HG03196 (cell line): ENCODE results near the gene PCSK5.
"Not testable (repeated sequence)": the region's sequence is repeated elsewhere in the genome, so short reads cannot be mapped to it uniquely, and the experiment has no call there.

Experiments used
- ATAC-seq: cut with Tn5 transposase; IDR thresholded peaks from one replicate; pipeline ENCODE4 v1.9.1; 2021; ENCODE audit not compliant: unreplicated experiment

The PCSK5 gene

DNA sequence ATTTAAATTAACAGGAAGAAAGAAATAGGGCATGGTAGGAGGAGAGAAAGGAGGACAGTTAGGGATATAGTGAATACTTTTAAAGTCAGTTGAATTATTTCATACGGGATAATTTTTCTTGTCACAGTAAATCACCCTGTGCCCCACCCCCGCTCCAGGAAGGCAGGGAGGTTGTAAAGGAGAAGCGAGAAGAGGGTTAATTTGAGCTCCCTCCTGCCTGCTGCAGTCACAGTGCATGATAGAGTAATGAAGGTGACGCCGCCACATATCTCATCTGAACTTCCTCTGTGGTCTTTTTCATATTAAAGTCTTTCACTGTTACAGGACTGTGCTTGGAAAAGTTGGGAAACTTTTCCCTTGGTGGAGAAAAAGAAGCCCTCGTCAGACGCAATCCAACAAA is 896 bp upstream of the PCSK5 start:
- ATAC-seq = no peak

DNA sequence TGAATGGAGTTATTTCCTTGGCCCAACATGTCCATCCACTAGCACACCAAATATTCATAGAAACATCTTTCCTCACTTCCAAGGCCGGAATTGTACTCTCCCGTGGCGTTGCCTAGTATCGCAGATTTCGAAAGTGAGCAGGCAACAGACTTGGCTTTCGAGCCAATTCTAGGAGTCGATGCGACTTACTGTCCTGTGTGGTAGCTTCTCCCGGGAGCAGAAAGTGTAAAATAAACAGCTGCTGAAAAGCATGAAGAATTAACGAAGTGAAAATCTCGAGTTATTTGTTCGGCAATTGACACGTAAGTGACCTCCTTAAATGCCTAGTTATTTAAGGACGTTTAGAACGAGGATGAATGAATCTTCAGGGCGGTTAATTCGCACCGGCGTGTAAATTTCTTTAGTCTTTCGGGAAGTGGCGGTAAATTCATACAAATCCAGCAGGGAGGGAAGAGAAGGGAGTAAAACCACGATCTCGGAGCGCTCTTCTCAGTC is 449 bp upstream of the PCSK5 start:
- no peak for ATAC-seq

DNA sequence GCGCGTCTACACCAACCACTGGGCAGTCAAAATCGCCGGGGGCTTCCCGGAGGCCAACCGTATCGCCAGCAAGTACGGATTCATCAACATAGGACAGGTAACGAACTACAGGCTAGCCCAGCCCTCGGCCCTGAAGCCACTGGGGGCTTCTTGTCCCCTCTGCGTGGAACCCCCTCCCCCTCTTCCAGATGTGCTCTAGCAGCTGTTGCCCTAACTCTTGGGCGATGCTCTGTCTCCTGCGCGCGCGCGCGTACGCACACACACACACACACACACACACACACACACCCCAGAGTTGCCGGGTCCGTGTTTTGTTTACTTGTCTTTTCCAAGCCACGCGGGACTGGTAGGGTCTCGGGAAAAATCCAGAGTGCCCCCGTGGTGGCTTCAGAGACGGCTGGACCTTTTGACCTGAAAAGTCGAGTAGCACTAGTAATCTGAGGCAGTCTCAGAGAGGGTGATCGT is 836 bp downstream of the PCSK5 start:
- no peak for ATAC-seq

DNA sequence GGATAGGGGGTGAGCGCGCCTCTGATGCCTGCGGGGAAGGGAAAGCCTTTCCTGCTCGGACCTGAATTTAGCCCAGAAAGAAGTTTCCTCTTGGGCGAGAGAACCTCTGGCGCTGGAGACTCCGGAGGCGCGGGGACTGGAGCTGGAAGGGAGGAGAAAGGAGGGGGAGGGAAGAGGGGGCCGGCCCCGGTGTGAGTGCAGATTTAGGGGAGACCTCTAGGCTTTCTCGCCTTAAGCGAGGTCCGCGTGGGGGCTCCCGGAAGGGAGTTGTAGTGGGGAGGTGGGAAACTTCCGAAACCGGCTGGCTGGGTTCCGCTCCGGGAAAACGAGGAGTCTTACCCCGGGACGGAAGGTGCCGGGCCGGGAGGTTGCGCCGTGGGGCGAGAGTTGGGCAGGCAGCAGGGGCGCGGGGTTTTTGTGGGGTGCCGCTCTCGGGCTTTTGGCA is 1.3 kb downstream of the PCSK5 start:
- no peak for ATAC-seq

DNA sequence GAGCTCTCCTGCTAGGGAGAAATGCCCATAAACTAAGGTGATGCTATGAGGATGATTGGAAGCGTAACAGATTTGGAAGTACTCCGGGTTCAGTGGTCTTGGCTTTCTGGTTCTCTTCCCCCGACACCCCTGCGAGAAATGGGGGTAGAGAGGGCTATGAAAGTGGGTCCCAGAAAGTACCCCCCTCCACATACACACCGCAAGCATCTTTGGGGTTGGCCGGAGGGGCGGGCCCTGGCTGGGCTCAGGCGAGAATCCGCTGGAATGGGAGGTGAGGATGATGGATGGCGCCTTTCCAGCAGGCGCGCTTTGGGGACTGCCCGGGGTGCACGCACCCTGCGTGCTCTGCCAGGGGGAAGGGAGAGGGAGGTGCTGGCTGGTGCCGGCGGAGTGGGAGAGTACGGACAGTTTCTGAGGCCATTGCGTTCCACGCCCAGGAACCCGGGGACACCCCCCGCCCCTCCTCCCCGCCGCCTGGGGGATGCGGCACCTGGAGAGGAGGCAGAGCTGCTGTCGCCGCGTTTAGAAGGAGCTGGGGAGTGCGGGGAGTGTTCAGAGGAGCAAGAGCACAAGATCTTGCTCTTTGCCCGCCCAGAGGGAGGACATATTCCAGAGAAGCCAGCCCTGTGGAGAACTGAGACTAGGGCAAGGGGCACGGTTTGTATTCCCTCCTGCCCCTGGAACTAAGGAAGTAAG is 1.9 kb downstream of the PCSK5 start:
- no peak for ATAC-seq

DNA sequence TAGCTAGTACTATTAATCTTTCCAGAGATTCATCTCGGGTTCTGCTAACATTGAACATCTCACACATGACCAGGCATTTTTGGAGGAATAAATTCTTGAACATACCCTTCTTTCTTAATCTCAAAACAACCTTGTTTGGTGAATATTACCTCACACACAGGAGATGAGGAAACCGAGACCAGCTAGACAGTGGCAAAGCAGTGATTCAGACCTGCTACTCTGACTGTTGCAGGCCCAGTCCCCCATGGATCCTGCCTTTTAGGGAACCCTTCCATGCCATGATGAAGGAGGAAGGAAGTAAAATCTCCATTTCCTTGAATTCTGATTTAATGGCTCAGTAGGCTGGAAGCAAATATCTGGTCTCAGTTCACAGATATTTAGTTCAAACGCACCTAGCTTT is 2.6 kb downstream of the PCSK5 start:
- ATAC-seq = no peak

DNA sequence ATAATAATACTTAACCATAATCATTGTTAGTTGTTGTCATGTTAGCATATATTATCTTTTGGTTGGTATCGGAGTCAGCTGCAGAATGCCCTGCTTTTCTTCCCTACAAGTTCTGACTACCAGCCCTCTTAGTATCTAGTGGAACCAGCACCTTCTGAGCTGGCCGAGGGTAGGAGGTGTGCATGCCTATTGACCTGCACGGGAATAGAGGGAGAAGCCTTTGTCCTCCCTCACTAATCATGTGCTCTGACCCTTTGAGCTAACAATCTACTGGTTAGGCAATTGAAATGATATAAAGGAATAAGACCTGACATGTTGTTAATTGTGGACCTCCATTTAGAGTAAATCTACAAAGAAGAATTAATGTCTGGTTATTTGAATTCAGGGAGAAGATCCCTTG is 4.1 kb downstream of the PCSK5 start:
- ATAC-seq = no peak

DNA sequence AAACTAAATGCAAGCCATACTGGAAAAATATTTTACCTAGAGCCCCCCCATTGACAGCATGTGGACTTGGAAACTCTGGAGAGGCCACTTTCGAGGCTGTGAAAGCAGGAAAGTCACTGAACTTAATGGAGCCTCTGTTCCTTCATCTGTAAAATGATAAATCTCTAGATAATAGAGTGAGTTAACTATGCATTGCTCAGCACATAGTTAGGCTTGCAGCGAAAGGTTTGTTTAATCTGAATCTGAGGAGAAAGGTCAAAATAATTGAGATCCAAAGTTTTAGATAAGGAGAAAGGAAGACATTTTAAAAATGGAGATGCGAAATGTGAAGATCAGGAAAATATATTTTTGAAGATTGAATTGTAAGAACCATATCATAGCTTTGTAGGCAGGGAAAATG is 4.6 kb downstream of the PCSK5 start:
- ATAC-seq = no peak

DNA sequence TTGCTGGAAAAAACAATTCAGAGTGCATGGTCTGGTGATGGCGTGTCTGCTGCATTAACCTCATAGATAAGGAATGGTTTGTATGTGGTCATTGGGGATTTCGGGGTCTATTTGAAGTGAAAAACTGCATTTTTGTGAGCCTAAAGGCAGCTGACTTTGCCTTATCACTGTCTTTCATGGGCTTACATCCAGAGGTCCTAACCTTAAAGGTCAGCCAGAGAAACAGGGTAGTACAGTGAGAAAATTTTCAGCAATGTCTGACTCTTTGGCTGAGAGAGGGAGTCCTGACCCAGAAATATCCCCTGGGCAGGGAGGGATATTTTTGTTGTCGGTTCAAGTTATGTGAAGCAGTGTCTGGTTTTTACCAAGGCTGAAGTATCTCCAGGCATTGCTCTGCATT is 5.7 kb downstream of the PCSK5 start:
- no peak for ATAC-seq

DNA sequence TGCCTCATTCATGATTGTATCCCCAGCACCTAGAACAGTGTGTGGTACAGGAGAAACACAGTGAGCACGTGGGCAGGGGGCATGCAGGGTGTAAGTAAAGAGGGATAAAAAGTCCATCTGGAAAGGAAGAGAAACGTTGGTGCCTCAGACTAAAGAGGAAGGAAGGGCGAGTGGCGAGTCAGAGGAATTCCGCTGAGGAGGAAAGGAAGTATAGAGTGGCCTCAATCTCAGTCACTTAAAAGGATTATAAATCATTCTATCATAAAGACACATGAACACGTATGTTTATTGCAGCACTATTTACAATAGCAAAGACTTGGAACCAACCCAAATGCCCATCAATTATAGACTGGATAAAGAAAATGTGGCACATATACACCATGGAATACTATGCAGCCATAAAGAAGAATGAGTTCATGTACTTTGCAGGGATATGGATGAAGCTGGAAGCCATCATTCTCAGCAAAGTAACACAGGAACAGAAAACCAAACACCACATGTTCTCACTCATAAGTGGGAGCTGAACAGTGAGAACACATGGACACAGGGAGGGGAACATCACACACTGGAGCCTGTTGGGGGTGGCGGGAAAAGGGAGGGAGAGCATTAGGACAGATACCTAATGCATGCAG is 10.5 kb downstream of the PCSK5 start:
- ATAC-seq = not testable (repeated sequence)

DNA sequence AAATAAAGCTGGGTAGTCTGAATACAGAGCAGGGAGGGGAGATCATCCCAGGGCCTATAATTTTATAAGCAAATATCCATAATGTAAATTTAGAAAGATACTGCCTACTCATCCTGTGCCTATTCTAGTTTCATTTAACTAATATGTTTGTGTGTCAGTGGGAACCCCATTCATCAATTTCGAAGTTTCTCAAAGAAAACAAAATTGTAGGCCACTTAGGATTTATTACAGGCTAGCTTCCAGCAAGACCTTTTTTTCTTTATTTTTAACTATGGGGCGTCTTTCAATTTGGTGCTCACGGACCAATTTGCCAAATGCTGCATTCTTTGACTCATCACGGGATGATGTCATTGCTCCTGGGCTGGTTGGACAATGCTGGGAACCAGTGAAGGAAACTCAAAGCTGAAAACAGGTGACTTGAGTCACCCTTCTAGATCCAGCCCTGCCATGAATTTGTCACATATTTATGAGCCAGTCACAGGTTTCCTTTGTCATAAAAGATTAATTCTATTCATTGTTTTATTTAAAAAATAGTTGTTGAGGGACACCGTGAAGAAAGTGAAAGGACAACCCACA is 13.4 kb downstream of the PCSK5 start:
- no peak for ATAC-seq

DNA sequence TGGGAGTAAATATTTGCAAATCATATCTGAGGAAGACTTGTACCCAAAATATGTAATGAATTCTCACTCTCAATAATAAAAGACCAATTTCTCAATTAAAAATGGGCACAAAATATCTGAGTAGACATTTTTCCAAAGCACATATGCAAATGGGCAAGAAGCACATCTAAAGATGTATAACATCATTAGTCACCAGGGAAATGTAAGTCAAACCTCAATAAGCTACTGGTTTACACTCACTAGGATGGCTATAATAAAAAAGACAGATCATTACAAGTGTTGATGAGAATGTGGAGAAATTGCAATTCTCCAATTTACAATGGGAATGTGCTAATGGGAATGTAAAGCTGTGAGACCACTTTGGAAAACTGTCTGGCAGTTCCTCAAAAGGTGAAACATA is 13.9 kb downstream of the PCSK5 start:
- ATAC-seq = no peak

DNA sequence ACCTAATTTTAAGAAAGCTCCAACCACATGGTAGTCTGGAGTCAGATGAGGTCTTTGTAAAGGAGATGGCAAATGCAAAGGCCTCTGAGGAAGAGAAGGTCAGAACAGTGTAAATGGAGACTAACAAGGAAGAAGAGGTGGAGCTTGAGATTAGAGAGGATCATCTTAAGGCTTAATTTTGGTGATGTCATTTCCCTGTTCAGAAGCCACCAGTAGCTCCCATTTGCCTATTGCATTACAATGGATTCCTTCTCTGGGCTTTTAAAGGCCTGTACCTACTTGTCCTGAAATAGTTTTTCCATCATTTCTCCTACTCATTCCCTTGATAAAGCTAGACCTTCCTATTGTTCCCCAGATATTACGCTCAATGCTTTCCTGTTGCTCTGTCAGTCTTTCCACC is 16.1 kb downstream of the PCSK5 start:
- ATAC-seq = no peak

DNA sequence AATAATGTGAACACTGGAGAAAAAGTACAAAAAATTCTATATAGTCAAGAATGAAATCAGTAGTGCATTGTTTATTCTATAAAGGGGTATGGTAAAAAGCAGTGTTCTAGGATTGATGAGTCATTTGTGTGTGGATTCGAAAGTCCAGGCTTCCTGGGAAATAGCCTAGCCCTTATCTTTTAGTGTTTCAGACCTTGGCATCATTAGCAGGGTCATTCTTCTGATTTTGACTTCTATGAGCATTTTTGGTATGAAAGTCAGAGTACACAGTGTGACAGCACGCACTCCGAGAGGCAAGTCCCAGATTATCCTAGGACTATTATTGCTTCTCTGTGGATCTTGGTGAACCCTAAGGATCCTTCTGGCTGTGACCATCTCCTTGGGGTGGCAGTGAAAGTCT is 16.9 kb downstream of the PCSK5 start:
- no peak for ATAC-seq

DNA sequence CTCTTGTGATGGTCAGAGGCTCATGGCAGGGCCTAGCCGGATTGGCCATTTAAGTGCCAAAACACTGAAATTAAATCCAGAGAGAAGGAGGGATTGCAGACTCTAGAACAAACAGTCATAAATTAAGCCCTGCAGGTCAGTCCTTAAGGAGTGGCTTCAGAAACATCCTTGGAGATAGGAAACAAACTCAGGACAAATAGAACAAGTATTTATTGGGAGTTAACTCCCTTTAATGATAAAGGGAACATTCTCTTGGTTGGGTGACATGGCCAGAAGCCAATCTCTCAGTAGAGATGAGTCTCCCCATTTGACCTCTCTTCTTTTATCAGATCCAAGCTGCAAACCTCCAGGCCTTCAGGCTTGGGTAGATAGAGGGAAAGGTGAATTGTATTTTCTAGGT is 17.4 kb downstream of the PCSK5 start:
- ATAC-seq = no peak

DNA sequence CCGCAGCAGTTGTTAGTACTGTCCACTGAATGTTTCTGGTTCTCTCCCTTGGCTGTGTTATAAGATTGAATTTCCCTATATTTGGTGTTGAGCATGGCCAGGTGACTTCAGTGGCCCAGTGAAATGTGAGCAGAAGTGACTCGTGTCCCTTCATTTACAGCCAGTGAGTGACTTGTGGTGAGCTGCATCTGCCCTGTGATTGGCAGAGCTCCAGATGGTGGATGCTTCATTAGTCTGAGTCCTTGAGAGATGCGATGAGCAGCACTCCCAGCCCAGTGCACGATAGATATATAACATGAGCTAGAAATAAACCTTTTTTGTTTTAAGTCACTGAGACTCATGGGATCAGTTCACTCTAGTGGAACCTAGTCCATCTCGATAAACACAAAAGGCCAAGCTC is 19.3 kb downstream of the PCSK5 start:
- no peak for ATAC-seq

DNA sequence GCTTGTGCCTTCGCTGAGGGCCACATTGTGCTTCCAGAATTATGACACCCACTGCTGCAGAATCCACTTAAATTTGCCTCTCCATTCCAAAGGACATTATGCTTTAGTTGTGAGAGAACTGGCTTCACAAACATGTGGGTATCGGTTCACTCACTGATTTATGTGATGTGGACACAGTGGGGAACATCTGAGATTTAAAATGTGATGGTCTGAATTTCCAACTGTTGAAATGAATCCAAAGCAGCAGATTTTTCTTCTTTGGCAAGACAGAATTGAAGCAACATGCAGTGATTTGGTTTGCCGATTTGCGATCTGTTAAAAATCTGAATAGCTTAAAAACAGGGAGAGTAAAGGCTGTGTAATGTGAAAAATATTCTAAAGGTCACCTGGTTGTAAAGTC is 20.3 kb downstream of the PCSK5 start:
- ATAC-seq = no peak

DNA sequence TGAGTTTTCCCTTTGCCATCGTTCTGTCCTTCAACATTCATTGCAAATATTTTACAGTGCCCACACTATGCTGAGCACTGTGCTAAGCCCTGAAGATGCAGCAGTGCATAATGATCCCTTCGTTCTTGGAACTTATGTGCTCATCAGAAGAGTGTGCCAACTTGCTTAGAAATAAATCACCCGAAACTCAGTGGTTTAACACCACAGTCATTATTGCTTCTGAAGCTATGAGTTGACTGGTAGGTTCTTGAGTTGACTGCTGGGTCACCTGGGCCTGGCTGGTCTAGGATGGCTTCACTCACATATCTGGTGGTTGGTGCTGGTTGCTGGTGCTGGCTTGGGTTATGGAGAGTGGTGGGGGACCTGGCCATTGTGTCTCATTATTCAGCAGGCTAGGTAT is 20.9 kb downstream of the PCSK5 start:
- no peak for ATAC-seq

DNA sequence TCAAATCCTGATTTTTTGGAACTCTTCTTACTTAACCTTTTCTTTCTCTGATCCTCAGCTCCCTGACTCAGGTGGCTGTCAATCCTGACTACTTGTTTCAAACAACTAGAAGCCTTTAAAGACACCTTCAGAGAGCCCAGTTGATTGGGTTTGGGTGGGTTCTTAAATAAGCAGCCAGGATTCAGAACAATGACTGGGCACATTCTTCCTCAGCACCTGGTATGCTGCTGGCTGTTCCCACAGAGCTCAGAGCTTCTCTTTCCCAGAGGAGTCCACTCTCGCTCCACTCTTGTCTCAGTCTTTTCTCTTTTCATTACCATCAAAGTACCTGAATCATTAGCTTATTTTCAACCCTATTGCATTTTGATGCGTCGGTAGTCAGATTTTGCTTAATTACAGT is 22.5 kb downstream of the PCSK5 start:
- ATAC-seq = no peak

DNA sequence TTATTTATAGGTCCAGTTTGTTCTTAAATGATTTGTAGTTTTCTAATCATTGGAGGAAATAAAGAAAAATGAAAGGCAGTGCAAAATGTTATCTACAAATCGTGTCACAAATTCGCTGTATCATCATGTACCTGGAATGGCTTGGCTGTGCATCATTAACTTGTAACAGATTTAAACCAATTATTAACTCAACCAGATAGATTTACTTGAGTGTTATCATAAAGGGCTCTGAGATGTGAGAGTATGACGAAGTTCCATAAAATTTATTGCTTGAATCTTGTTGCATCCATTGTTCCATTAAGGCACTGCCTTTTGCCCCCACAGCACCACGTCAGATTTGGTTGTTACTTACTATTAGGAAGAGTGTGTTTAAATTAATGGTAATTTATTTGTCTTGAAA is 23.5 kb downstream of the PCSK5 start:
- ATAC-seq = no peak

DNA sequence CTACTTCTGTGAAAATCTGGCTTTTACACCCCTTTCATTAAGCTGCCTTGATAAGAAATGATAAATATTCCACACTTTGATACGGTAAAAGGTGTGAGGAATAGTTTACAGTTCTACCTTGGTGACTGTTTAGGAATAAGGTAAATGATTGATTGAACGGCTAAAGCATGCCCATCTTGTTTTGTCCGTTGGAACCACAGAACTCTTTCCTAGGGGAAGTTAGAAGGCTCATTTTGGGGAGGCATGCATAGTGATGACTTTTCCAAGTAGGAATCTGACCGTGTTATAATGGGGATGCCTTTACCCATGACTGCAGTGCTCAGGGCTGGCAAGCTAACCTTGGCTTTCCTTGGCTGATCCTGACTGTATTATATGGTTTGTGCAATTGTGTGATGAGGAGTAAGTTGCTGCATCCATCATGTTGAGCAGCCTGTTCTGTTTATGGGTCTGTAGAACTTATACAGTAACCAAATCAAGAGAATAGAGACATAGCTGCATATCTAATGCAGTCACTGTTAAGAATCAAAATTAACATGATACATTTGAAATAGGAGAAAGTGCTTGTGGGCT is 24.5 kb downstream of the PCSK5 start:
- ATAC-seq = no peak

DNA sequence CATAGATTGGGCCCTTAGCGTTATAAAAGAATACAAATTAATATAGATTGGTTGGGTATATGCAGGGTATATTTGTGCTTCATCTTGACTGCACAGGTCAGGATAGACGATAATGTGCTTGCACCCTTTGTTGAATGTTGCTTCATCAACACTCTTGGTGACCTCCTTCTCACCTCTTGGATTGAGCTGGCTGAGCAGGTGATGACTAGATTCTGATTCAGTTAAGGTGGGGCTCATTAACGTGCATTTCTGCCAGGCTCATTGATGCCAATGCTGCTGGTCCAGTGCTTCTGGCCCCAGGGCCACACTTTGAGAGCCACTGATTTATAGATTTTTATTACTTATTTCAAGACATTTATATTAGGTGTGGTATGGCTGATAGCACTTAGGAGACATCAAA is 27.7 kb downstream of the PCSK5 start:
- ATAC-seq = no peak
